Tibial artery (tissue), 4 donors: ENCODE measurements around the gene DNAJC4.

ENCODE experiments used
- DNase-seq, 2 donors: peaks; one replicate each; pipeline ENCODE4 v3.0.0-alpha.2; 2019
- H3K27ac ChIP-seq, 2 donors: fragments of 200-600 bp; sonication (generic) in 1 of 2; 1 replicate in 1 of 2; 2 replicates in 1 of 2; pipeline ENCODE4 v1.5.1; 2018 to 2019; ENCODE audit warnings: mild to moderate bottlenecking in 1 of 2
- H3K27me3 ChIP-seq, 2 donors: fragments of 200-600 bp; sonication (generic) in 1 of 2; one replicate each; pipeline versions ENCODE4 v1.5.1 to v1.6.0; 2016 to 2019
- H3K36me3 ChIP-seq, 3 donors: fragments of 200-600 bp; sonication (generic) in 2 of 3; one replicate each; pipeline ENCODE4 v1.5.1; 2016 to 2019; ENCODE audit warnings: mild to moderate bottlenecking in 2 of 3
- H3K4me1 ChIP-seq, 4 donors: fragments of 200-600 bp; sonication (generic) in 2 of 4; 1 replicate in 3 of 4; 2 replicates in 1 of 4; pipeline ENCODE4 v1.5.1; 2016 to 2019
- H3K4me3 ChIP-seq, 2 donors: fragments of 200-600 bp; sonication (generic) in 1 of 2; 1 replicate in 1 of 2; 2 replicates in 1 of 2; pipeline ENCODE4 v1.5.1; 2018 to 2019; ENCODE audit warnings: mild to moderate bottlenecking in 2 of 2
- H3K9me3 ChIP-seq, 3 donors: fragments of 200-600 bp; sonication (generic) in 1 of 3; one replicate each; pipeline ENCODE4 v1.5.1; 2016 to 2019
- CTCF ChIP-seq, 2 experiments: fragments of 200-600 bp in 1 of 2; fragments of 450-650 bp in 1 of 2; IDR thresholded peaks; one replicate each; pipeline ENCODE4 v1.5.1; 2017 to 2019; ENCODE audit warnings: antibody characterized with exemption in 2 of 2, mild to moderate bottlenecking in 1 of 2, moderate library complexity in 1 of 2
- intact Hi-C: fragments of 100-400 bp; cut with DNase I; formaldehyde crosslinking; loops from one replicate; pipeline ENCODE4 v1.15.0; 2023; ENCODE audit warnings: low total_unique reads

Gene DNAJC4

DNA sequence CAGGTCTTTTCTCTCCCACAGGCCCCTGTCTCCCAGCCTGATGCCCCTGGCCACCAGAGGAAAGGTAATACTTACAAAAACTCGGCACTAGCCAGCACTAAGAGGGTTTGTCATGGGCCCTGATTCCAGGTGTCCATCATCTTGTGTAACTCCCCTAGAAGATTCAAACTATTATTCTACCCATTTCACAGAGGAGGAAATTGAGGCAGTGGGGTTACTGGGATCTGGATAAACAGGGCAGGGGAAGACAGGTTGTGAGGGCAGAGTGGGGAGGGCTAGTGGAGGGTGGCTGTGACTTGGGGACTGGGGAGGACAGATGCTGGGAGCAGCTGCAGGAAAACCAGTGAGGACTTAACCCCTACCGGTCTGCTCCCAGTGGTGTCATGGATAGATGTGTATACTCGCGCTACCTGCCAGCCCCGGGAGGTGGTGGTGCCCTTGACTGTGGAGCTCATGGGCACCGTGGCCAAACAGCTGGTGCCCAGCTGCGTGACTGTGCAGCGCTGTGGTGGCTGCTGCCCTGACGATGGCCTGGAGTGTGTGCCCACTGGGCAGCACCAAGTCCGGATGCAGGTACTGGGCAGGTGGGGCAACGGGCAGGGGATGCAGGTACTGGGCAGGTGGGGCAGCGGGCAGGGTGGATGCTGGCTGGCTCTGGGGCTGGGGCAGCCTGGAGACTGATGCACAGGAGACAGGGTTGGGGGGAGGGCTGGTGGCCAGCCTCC, 5.3 kb downstream of the DNAJC4 start:
- H3K27ac ChIP-seq, result peak overlapping the region; percentile 96 to 98
- no peak for DNase-seq

GRCh38 chr11:64237484-64237951, 7.2 kb downstream of the DNAJC4 start:
- no peak for TF ChIP-seq CTCF (IDR thresholded peaks at IDR 0.05)

More for the DNA sequence above, 5.3 kb downstream of the DNAJC4 start:
- Histone ChIP-seq H3K36me3 (peaks cover 6 to 29% (median 16%) of the 10 kb centered on the region in 3 donors), H3K9me3 (no peaks in the 10 kb centered on the region), H3K4me1 (peaks cover 7 to 57% (median 44%) of the 10 kb centered on the region in 4 donors), H3K4me3 (peak overlapping the region; percentile 87 to 93), H3K27me3 (no peaks in the 10 kb centered on the region)
- intact Hi-C loops, result no loop called here
- TF ChIP-seq CTCF (IDR thresholded peaks at IDR 0.05), result no peak

DNA sequence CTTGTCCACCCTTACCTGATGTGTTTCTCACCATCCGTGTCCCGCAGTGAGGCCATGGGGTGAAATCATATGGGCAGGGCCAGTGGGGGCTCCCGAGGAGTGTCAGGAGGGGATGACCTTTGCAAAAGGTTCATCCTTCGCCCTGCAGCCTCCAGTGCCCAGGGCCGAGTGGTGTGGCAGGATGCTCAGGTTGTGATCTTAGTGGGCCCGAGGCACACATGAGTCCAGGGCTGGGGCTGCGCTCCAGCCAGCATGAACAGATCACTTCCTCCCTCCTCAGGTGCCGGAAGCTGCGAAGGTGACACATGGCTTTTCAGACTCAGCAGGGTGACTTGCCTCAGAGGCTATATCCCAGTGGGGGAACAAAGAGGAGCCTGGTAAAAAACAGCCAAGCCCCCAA, 7.7 kb downstream of the DNAJC4 start:
- peaks cover 7 to 49% (median 41%) of the 10 kb centered on the region in 4 donors for H3K4me1 ChIP-seq

More at GRCh38 chr11:64237484-64237951, 7.2 kb downstream of the DNAJC4 start:
- Histone ChIP-seq H3K9me3 (no peaks in the 10 kb centered on the region), H3K4me1 (peaks cover 7 to 48% (median 40%) of the 10 kb centered on the region in 4 donors), H3K27me3 (no peaks in the 10 kb centered on the region), H3K27ac (no peak overlapping the region), H3K36me3 (peaks cover 6 to 29% (median 16%) of the 10 kb centered on the region in 3 donors), H3K4me3 (no peak overlapping the region)
- DNase-seq, result no peak
- intact Hi-C loops, result no loop called here

DNA sequence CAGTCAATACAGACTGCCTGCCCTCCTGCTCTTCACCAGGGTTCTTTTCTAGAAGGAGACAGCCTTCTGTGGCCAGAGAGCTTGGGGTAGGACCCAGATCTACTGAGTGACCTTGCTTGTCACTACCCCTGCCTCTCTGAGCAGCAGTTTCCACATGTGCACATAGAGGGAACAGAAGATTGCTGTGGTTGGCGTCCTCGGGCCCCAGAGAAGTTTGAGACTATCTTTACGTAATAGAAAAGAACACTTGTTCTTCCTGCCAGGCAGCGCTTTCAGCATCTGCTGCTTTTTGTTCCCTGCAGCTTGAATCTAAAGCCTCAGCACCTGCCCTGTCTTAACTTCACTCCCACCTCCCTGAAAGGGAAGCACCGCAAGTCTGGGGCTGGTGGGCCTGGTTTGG, 8.7 kb downstream of the DNAJC4 start:
- no peak overlapping the region for H3K4me3 ChIP-seq
- H3K27ac ChIP-seq, result no peak overlapping the region
- TF ChIP-seq CTCF (IDR thresholded peaks at IDR 0.05), result no peak
- no peaks in the 10 kb centered on the region for H3K27me3 ChIP-seq
- peaks cover 6 to 40% (median 16%) of the 10 kb centered on the region in 3 donors for H3K36me3 ChIP-seq
- intact Hi-C loops, result no loop called here
- H3K4me1 ChIP-seq, result peaks cover 7 to 48% (median 38%) of the 10 kb centered on the region in 4 donors
- no peaks in the 10 kb centered on the region for H3K9me3 ChIP-seq
- no peak for DNase-seq

More for the DNA sequence above, 7.7 kb downstream of the DNAJC4 start:
- Histone ChIP-seq H3K9me3 (no peaks in the 10 kb centered on the region), H3K27me3 (no peaks in the 10 kb centered on the region), H3K4me3 (no peak overlapping the region), H3K27ac (no peak overlapping the region), H3K36me3 (peaks cover 6 to 31% (median 16%) of the 10 kb centered on the region in 3 donors)
- DNase-seq, result no peak
- intact Hi-C loops, result no loop called here
- no peak for TF ChIP-seq CTCF (IDR thresholded peaks at IDR 0.05)

GRCh38 chr11:64239662-64240434, 9.5 kb downstream of the DNAJC4 start:
- intact Hi-C loops, result no loop called here
- TF ChIP-seq CTCF (IDR thresholded peaks at IDR 0.05), result no peak
- DNase-seq, result no peak
- peaks cover 6 to 44% (median 16%) of the 10 kb centered on the region in 3 donors for H3K36me3 ChIP-seq
- H3K9me3 ChIP-seq, result no peaks in the 10 kb centered on the region
- no peaks in the 10 kb centered on the region for H3K27me3 ChIP-seq
- H3K4me1 ChIP-seq, result peaks cover 7 to 53% (median 42%) of the 10 kb centered on the region in 4 donors
- peak overlapping the region; percentile 87 to 97 for H3K27ac ChIP-seq
- H3K4me3 ChIP-seq, result peak overlapping the region; percentile 62 to 98
